ENCODE measurements around the gene KCTD2. TPM values are rescaled to one million over a fixed set of nuclear protein-coding genes. Genes with fewer than 3 reads are reported as not detected.

KCTD2 gene
- total and polyA plus RNA-seq, 2 of the 13 experiments (the other 11 are each of a cell fraction or from before 2014, with no cell fraction given) = 28.3 to 32.6 TPM

GRCh38 chr17:75075597-75076336, 28.7 kb downstream of the KCTD2 start:
- no peak overlapping the region for H3K27ac ChIP-seq (ENCODE audit: extremely low read length, insufficient read depth, low read length)
- no peak overlapping the region for H3K4me3 ChIP-seq (replicated peaks in 1 of 3; ENCODE audit: insufficient read depth in 1 of 3, low read depth in 2 of 3, low read length in 3 of 3)
- no peaks in the 10 kb centered on the region for H4K20me1 ChIP-seq (ENCODE audit: insufficient read depth, low read length)
- ATAC-seq (no peak), DNase-seq (ENCODE audit: low spot score) (no peak), FAIRE-seq (no peak)
- intact Hi-C loops (cut with micrococcal nuclease; ENCODE audit: unreplicated experiment) = no loop called here
- H3K9ac ChIP-seq (ENCODE audit: insufficient read depth, low read depth, low read length) = no peak overlapping the region
- no TSS peak for BruUV-seq (replicated peaks)
- H3K27me3 ChIP-seq (ENCODE audit: control insufficient read depth in 1 of 2, insufficient read depth in 2 of 2, low read length in 2 of 2) = peaks cover 0 to 23% of the 10 kb centered on the region in 2 experiments; a peak in 3 of 5 replicates
- CTCF ChIA-PET (ENCODE audit: low intra/inter-chr PET ratio, low total read pairs) = no interaction called here
- no peaks in the 10 kb centered on the region for H3K79me2 ChIP-seq (ENCODE audit: insufficient read depth, low read length)
- POLR2A ChIA-PET = interaction anchor here (0.6 to 3.6 kb wide), 10 partner anchors 20 to 203 kb away, joined by 3 to 17 read pairs (median 4); partner anchors contain the start of genes ARMC7, ATP5PD, FDXR and KCTD2
- peak overlapping the region; percentile 79; the same call in 1 of the 2 replicates for H3K4me2 ChIP-seq (ENCODE audit: low read depth, low read length)
- WGBS (ENCODE audit: low lambda C conversion rate) = 34% methylated on average over 4 of the region's 4 CpGs
- H3K4me1 ChIP-seq (ENCODE audit: insufficient read depth, low read length) = peaks cover 89% of the 10 kb centered on the region
- H2AFZ ChIP-seq (ENCODE audit: low read length) = no peak overlapping the region
- H3K9me3 ChIP-seq (ENCODE audit: low read length) = no peaks in the 10 kb centered on the region
- H3K36me3 ChIP-seq (replicated peaks in 1 of 2; ENCODE audit: control insufficient read depth in 1 of 2, insufficient read depth in 2 of 2, low read length in 2 of 2) = no peaks in the 10 kb centered on the region
- in situ Hi-C loops (cut with HindIII; ENCODE audit: extremely low pct_ligation_motif_present, low pct_unique_long_range_greater_than_20kb) = no loop called here
- TF ChIP-seq ZSCAN5A (CRISPR knock-in tag; IDR thresholded peaks at IDR 0.05; ENCODE audit: borderline replicate concordance) (no peak), SP4 (CRISPR knock-in tag; IDR thresholded peaks at IDR 0.05) (peak; percentile 34; the same call in 1 of the 2 replicates), MIXL1 (CRISPR knock-in tag; IDR thresholded peaks at IDR 0.05) (no peak), ZNF547 (CRISPR knock-in tag; IDR thresholded peaks at IDR 0.05) (no peak), SRY (CRISPR knock-in tag; IDR thresholded peaks at IDR 0.05) (0 out of 2 replicates have a peak, but pooled peaks have one; percentile 9), ZNF629 (CRISPR knock-in tag; conservative IDR thresholded peaks at IDR 0.05) (no peak), ZNF572 (CRISPR knock-in tag; IDR thresholded peaks at IDR 0.05) (0 out of 2 replicates have a peak, but pooled peaks have one; percentile 55), BCL3 (CRISPR knock-in tag; IDR thresholded peaks at IDR 0.05) (no peak), ZNF839 (CRISPR knock-in tag; IDR thresholded peaks at IDR 0.05; ENCODE audit: borderline replicate concordance) (no peak), ZNF747 (CRISPR knock-in tag; IDR thresholded peaks at IDR 0.05; ENCODE audit: borderline replicate concordance) (no peak), ZFY (CRISPR knock-in tag; IDR thresholded peaks at IDR 0.05) (0 out of 2 replicates have a peak, but pooled peaks have one; percentile 2), NFAT5 (CRISPR knock-in tag; IDR thresholded peaks at IDR 0.05) (no peak), ZNF30 (CRISPR knock-in tag; IDR thresholded peaks at IDR 0.05) (no peak), TEAD3 (CRISPR knock-in tag; optimal IDR thresholded peaks at IDR 0.05; ENCODE audit: borderline replicate concordance) (peak; percentile 38), ZNF136 (CRISPR knock-in tag; IDR thresholded peaks at IDR 0.05; ENCODE audit: low read depth) (no peak), ZNF841 (CRISPR knock-in tag; IDR thresholded peaks at IDR 0.05; ENCODE audit: borderline replicate concordance) (no peak)

All from HepG2 (cell line).